H1 (cell line): ENCODE measurements around the gene PREX1. TPM values are rescaled to one million over a fixed set of nuclear protein-coding genes. Genes with fewer than 3 reads are reported as not detected.

ENCODE experiments used
- CTCF ChIA-PET: fragments of 300-600 bp; sonication (Branson Sonifier 250); formaldehyde crosslinking; loops from one replicate; lab custom pipeline; 2021; ENCODE audit not compliant: partially characterized antibody; lab: Charles Lee
- POLR2A ChIA-PET: fragments of 300-600 bp; sonication (Branson Sonifier 250); formaldehyde crosslinking; loops from one replicate; lab custom pipeline; 2021; ENCODE audit warnings: inconsistent platforms; ENCODE audit not compliant: partially characterized antibody; lab: Charles Lee
- DNase-seq, 2 experiments: peaks; one replicate each; pipeline versions ENCODE4 v3.0.0 to v3.0.0-alpha.2; 2010 to 2022; ENCODE audit warnings: low spot score in 2 of 2, low read depth in 1 of 2, mixed read lengths in 1 of 2
- FAIRE-seq: peaks from 2 replicates; lab custom pipeline; 2011; peaks lifted over from hg19 to GRCh38; lab: Jason Lieb, UNC
- H2AFZ ChIP-seq: 2 replicates; pipeline ENCODE4 v1.8.1; 2012; ENCODE audit warnings: low read length, inconsistent platforms
- H2AK5ac ChIP-seq: 2 replicates; pipeline ENCODE4 v1.6.1; 2013; ENCODE audit warnings: low read depth, low read length
- H2BK120ac ChIP-seq: replicated peaks from 2 replicates; pipeline ENCODE3; 2013; ENCODE audit warnings: low read depth, low read length, inconsistent platforms
- H2BK12ac ChIP-seq: 2 replicates; pipeline ENCODE4 v1.6.1; 2013; ENCODE audit warnings: low read depth, low read length
- H2BK15ac ChIP-seq: 2 replicates; pipeline ENCODE4 v1.6.1; 2013; ENCODE audit warnings: low read length
- H2BK20ac ChIP-seq: 2 replicates; pipeline ENCODE4 v1.6.1; 2013; ENCODE audit warnings: low read length
- H2BK5ac ChIP-seq: 2 replicates; pipeline ENCODE4 v1.6.1; 2013; ENCODE audit warnings: low read depth, low read length
- H3K14ac ChIP-seq: 2 replicates; pipeline ENCODE4 v1.6.1; 2013; ENCODE audit warnings: inconsistent platforms; ENCODE audit not compliant: insufficient read length
- H3K18ac ChIP-seq: 2 replicates; pipeline ENCODE4 v1.6.1; 2013; ENCODE audit warnings: low read length; ENCODE audit errors: extremely low read depth
- H3K23ac ChIP-seq: 2 replicates; pipeline ENCODE4 v1.6.1; 2013; ENCODE audit warnings: inconsistent platforms; ENCODE audit not compliant: insufficient read length
- H3K23me2 ChIP-seq: 2 replicates; pipeline ENCODE4 v1.6.1; 2013; ENCODE audit warnings: low read depth, low read length
- H3K27ac ChIP-seq: 2 replicates; pipeline ENCODE4 v1.6.1; 2011; ENCODE audit warnings: low read depth, low read length, inconsistent platforms
- H3K27me3 ChIP-seq, 4 experiments: replicated peaks in 1 of 4; 1 replicate in 1 of 4; 2 replicates in 3 of 4; pipeline versions ENCODE4 v1.6.1 to v1.8.1; 2011 to 2013; ENCODE audit warnings: low read length in 3 of 4, mild to moderate bottlenecking in 3 of 4, inconsistent platforms in 2 of 4, mixed read lengths in 2 of 4, moderate library complexity in 1 of 4; ENCODE audit not compliant: control insufficient read depth in 3 of 4, insufficient read depth in 3 of 4; ENCODE audit errors: extremely low read depth in 1 of 4
- H3K36me3 ChIP-seq, 4 experiments: 2 replicates each; pipeline versions ENCODE4 v1.6.1 to v1.8.1; 2011 to 2013; ENCODE audit warnings: mild to moderate bottlenecking in 4 of 4, low read length in 3 of 4, moderate library complexity in 2 of 4, control low read depth in 1 of 4, inconsistent platforms in 1 of 4; ENCODE audit not compliant: insufficient read depth in 4 of 4, control insufficient read depth in 2 of 4
- H3K4ac ChIP-seq: replicated peaks from 2 replicates; pipeline ENCODE3; 2013; ENCODE audit warnings: low read length, low read depth, mixed read lengths, inconsistent platforms; ENCODE audit not compliant: insufficient read length
- H3K4me1 ChIP-seq, 4 experiments: replicated peaks in 1 of 4; 1 replicate in 1 of 4; 2 replicates in 3 of 4; pipeline versions ENCODE4 v1.6.1 to v1.8.1; 2011 to 2013; ENCODE audit warnings: low read length in 3 of 4, inconsistent platforms in 2 of 4, mixed read lengths in 1 of 4; ENCODE audit not compliant: insufficient read depth in 4 of 4, control insufficient read depth in 3 of 4
- H3K4me2 ChIP-seq, 2 experiments: 2 replicates each; pipeline versions ENCODE4 v1.6.1 to v1.8.1; 2011 to 2013; ENCODE audit warnings: low read depth in 2 of 2, low read length in 2 of 2, control low read depth in 1 of 2, inconsistent platforms in 1 of 2, mild to moderate bottlenecking in 1 of 2; ENCODE audit not compliant: insufficient read depth in 1 of 2
- H3K4me3 ChIP-seq, 4 experiments: fragments of 200-600, 300-600 bp in 1 of 4; sonication (generic), shearing (Covaris generic), sonication (Bioruptor Twin) in 1 of 4; 2 replicates each; pipeline versions ENCODE4 v1.5.1 to v1.8.1; 2011 to 2016; ENCODE audit warnings: low read length in 4 of 4, low read depth in 3 of 4, control low read depth in 2 of 4, inconsistent platforms in 2 of 4, mild to moderate bottlenecking in 2 of 4, mixed read lengths in 1 of 4, moderate library complexity in 1 of 4; ENCODE audit not compliant: insufficient read depth in 2 of 4; ENCODE audit errors: extremely low read depth in 1 of 4
- H3K56ac ChIP-seq: replicated peaks from 2 replicates; pipeline ENCODE3; 2013; ENCODE audit warnings: low read depth, mild to moderate bottlenecking, mixed read lengths, low read length, inconsistent platforms; ENCODE audit not compliant: insufficient read length
- H3K79me1 ChIP-seq: 2 replicates; pipeline ENCODE4 v1.6.1; 2013; ENCODE audit warnings: low read depth, low read length, control low read depth
- H3K79me2 ChIP-seq, 2 experiments: 2 replicates each; pipeline versions ENCODE4 v1.6.1 to v1.8.1; 2012 to 2013; ENCODE audit warnings: low read length in 2 of 2, mild to moderate bottlenecking in 2 of 2, inconsistent platforms in 1 of 2; ENCODE audit not compliant: insufficient read depth in 2 of 2, control insufficient read depth in 1 of 2
- H3K9ac ChIP-seq, 4 experiments: replicated peaks in 1 of 4; 1 replicate in 1 of 4; 2 replicates in 3 of 4; pipeline versions ENCODE4 v1.6.1 to v1.8.1; 2011 to 2013; ENCODE audit warnings: low read depth in 3 of 4, low read length in 3 of 4, control low read depth in 2 of 4, mild to moderate bottlenecking in 2 of 4, moderate library complexity in 2 of 4, inconsistent platforms in 1 of 4; ENCODE audit errors: extremely low read depth in 1 of 4
- H3K9me3 ChIP-seq, 2 experiments: 2 replicates each; pipeline versions ENCODE4 v1.6.1 to v1.8.1; 2012 to 2013; ENCODE audit warnings: mild to moderate bottlenecking in 2 of 2, moderate library complexity in 2 of 2, control low read depth in 1 of 2, inconsistent platforms in 1 of 2, low read depth in 1 of 2, low read length in 1 of 2, mixed read lengths in 1 of 2; ENCODE audit not compliant: insufficient read depth in 2 of 2
- H4K20me1 ChIP-seq, 2 experiments: replicated peaks in 1 of 2; 2 replicates each; pipeline versions ENCODE3 to v1.8.1; 2011 to 2013; ENCODE audit warnings: inconsistent platforms in 2 of 2, low read length in 2 of 2, mild to moderate bottlenecking in 1 of 2; ENCODE audit not compliant: insufficient read depth in 2 of 2, control insufficient read depth in 1 of 2
- H4K5ac ChIP-seq: 2 replicates; pipeline ENCODE4 v1.6.1; 2013; ENCODE audit warnings: low read length, low read depth, mixed read lengths, inconsistent platforms; ENCODE audit not compliant: insufficient read length
- H4K8ac ChIP-seq: 2 replicates; pipeline ENCODE4 v1.8.0; 2013; ENCODE audit warnings: mild to moderate bottlenecking, moderate library complexity, low read length, inconsistent platforms; ENCODE audit not compliant: insufficient read depth; ENCODE audit errors: extremely low read depth
- H4K91ac ChIP-seq: replicated peaks from 2 replicates; pipeline ENCODE3; 2013; ENCODE audit warnings: low read length, mixed read lengths, inconsistent platforms; ENCODE audit not compliant: insufficient read length
- RNF2 ChIP-seq: fragments of 200-900, 300-1000 bp; sonication (generic); IDR thresholded peaks from 2 replicates; pipeline ENCODE4 v1.7.1; 2016; ENCODE audit warnings: borderline replicate concordance, low read depth, mild to moderate bottlenecking, antibody characterized with exemption, low read length; ENCODE audit not compliant: poor library complexity, severe bottlenecking; ENCODE audit errors: missing control alignments
- SIRT6 ChIP-seq: IDR thresholded peaks from one replicate; pipeline ENCODE4 v1.7.1; 2012; ENCODE audit warnings: low read length, inconsistent platforms
- WGBS, 2 experiments: shearing (Covaris generic) in 1 of 2; methylation state at CpG; one replicate each; pipeline versions ENCODE4 v1.1.6 to v1.1.7; 2013 to 2015; ENCODE audit warnings: low lambda C conversion rate in 2 of 2, mixed read lengths in 2 of 2, inconsistent platforms in 1 of 2, low coverage in 1 of 2, missing lambda C conversion rate in 1 of 2; ENCODE audit not compliant: insufficient replicate concordance in 2 of 2, insufficient coverage in 1 of 2, insufficient read length in 1 of 2; ENCODE audit errors: extremely low coverage in 1 of 2, missing lambda C conversion rate in 1 of 2; 5-methylcytosine and 5-hydroxymethylcytosine counted together
- polyA plus RNA-seq, 7 experiments: library from polyadenylated mRNA; depleted of rRNA in 3 of 7; stranded (reverse) in 5 of 7; unstranded in 2 of 7; fragments of >200 nt in 5 of 7; fragments of 200-250 nt in 2 of 7; gene quantifications; 1 replicate in 5 of 7; 2 replicates in 1 of 7; 4 replicates in 1 of 7; pipeline versions ENCODE4 v1.2.1 to v1.2.3, GENCODE V29; 2011 to 2013; ENCODE audit warnings: missing spikeins in 2 of 7, mixed read lengths in 2 of 7
- total RNA-seq: library from RNA; stranded (reverse); fragmentation: NEBNext Ultra II Directional; extraction: Animal tissue kit (Norgen Biotek cat#: 25700); gene quantifications from 2 replicates; pipeline ENCODE4 v1.2.1, GENCODE V29; 2021

Gene PREX1
- total and polyA plus RNA-seq, 2 of the 8 experiments (the other 6 are each of a cell fraction or from before 2014, with no cell fraction given) = 10.7 to 12.8 TPM

- Histone ChIP-seq H4K91ac (no peak overlapping the region), H3K79me1 (no peaks in the 10 kb centered on the region), H2AK5ac (no peak overlapping the region), H3K56ac (no peak overlapping the region), H3K4me3 (no peak overlapping the region), H3K18ac (no peak overlapping the region), H2BK5ac (no peak overlapping the region), H2BK15ac (no peak overlapping the region), H4K20me1 (no peaks in the 10 kb centered on the region), H3K4me2 (no peak overlapping the region), H4K5ac (no peak overlapping the region), H3K27ac (no peak overlapping the region), H3K4me1 (no peaks in the 10 kb centered on the region), H3K4ac (no peak overlapping the region), H3K23me2 (no peaks in the 10 kb centered on the region), H3K27me3 (no peaks in the 10 kb centered on the region), H3K9ac (no peak overlapping the region), H2AFZ (no peak overlapping the region), H2BK12ac (no peak overlapping the region; the same call in 1 of the 2 replicates), H4K8ac (no peak overlapping the region), H3K9me3 (no peaks in the 10 kb centered on the region), H2BK120ac (no peak overlapping the region), H3K36me3 (no peaks in the 10 kb centered on the region), H3K14ac (no peak overlapping the region), H2BK20ac (no peak overlapping the region), H3K79me2 (no peaks in the 10 kb centered on the region), H3K23ac (no peak overlapping the region)
- no peak for DNase-seq
- POLR2A ChIA-PET = no interaction called here
- WGBS, 2 experiments = 87% methylated on average over 11 of the region's 11 CpGs; no CpG with 5 or more reads in 1 of the 2 experiments
- no peak for FAIRE-seq
- CTCF ChIA-PET = interaction anchor here (1.2 to 3.2 kb wide), 4 partner anchors 10 to 211 kb away, joined by 3 to 18 read pairs (median 11); no protein-coding TSS in a partner anchor
- no peak for TF ChIP-seq SIRT6
- no peak for TF ChIP-seq RNF2
Measured at GRCh38 chr20:48577557-48577956, 250.2 kb downstream of the PREX1 start.
